ENCODE results near the gene OGDH. TPM values are rescaled to one million over a fixed set of nuclear protein-coding genes. Genes with fewer than 3 reads are reported as not detected.

Gene OGDH
- total RNA-seq, 2 experiments from 2014 or later: 78.6 to 85.6 TPM

GRCh38 chr7:44665531-44666213, 59.2 kb downstream of the OGDH start:
- ChIA-PET CTCF (interaction anchor here (1.1 kb wide), 1 partner anchor 10 kb away, joined by 5 read pairs; no protein-coding TSS in a partner anchor), POLR2A (interaction anchor here (1.4 kb wide), 1 partner anchor 9 kb away, joined by 6 read pairs; no protein-coding TSS in a partner anchor)
- H3K4me1 Mint-ChIP-seq (ENCODE audit: low read depth): no peaks in the 10 kb centered on the region
- DNase-seq (no peak), ATAC-seq (no peak)
- no peak overlapping the region for H3K4me3 Mint-ChIP-seq
- H3K27ac Mint-ChIP-seq: no peak overlapping the region
- intact Hi-C loops (cut with micrococcal nuclease): no loop called here
- peaks cover 37% of the 10 kb centered on the region for H3K36me3 Mint-ChIP-seq (ENCODE audit: low read depth)
- peaks cover 5% of the 10 kb centered on the region for H3K9me3 Mint-ChIP-seq
- no peaks in the 10 kb centered on the region for H3K27me3 Mint-ChIP-seq
- no peak for TF ChIP-seq CTCF (IDR thresholded peaks at IDR 0.05)

- Mint-ChIP-seq H3K27me3 (no peaks in the 10 kb centered on the region), H3K36me3 (ENCODE audit: low read depth) (peaks cover 34% of the 10 kb centered on the region), H3K27ac (no peak overlapping the region), H3K4me1 (ENCODE audit: low read depth) (no peaks in the 10 kb centered on the region), H3K4me3 (no peak overlapping the region), H3K9me3 (no peaks in the 10 kb centered on the region)
- intact Hi-C loops (cut with micrococcal nuclease): no loop called here
- ATAC-seq (no peak), DNase-seq (no peak)
- ChIA-PET POLR2A (interaction anchor here (1.4 kb wide), 1 partner anchor 10 kb away, joined by 6 read pairs; no protein-coding TSS in a partner anchor), CTCF (no interaction called here)
- no peak for TF ChIP-seq CTCF (IDR thresholded peaks at IDR 0.05)
These were observed 60.1 kb downstream of the OGDH start for GRCh38 chr7:44666566-44666965.

- TF ChIP-seq CTCF (IDR thresholded peaks at IDR 0.05): no peak
- no peak overlapping the region for H3K4me3 Mint-ChIP-seq
- CTCF ChIA-PET: no interaction called here
- ATAC-seq (no peak), DNase-seq (no peak)
- H3K9me3 Mint-ChIP-seq: no peaks in the 10 kb centered on the region
- H3K27ac Mint-ChIP-seq: no peak overlapping the region
- no peaks in the 10 kb centered on the region for H3K27me3 Mint-ChIP-seq
- no peaks in the 10 kb centered on the region for H3K4me1 Mint-ChIP-seq (ENCODE audit: low read depth)
- H3K36me3 Mint-ChIP-seq (ENCODE audit: low read depth): peaks cover 33% of the 10 kb centered on the region
- intact Hi-C loops (cut with micrococcal nuclease): no loop called here
- POLR2A ChIA-PET: no interaction called here
These were observed 60.8 kb downstream of the OGDH start for GRCh38 chr7:44667190-44667589.

- no peaks in the 10 kb centered on the region for H3K4me1 Mint-ChIP-seq (ENCODE audit: low read depth)
- CTCF ChIA-PET: no interaction called here
- H3K27ac Mint-ChIP-seq: no peak overlapping the region
These were observed 64.6 kb downstream of the OGDH start for GRCh38 chr7:44671069-44671468.

More at GRCh38 chr7:44671069-44671468, 64.6 kb downstream of the OGDH start:
- TF ChIP-seq CTCF (IDR thresholded peaks at IDR 0.05): no peak
- no peaks in the 10 kb centered on the region for H3K9me3 Mint-ChIP-seq
- DNase-seq (no peak), ATAC-seq (no peak)
- H3K36me3 Mint-ChIP-seq (ENCODE audit: low read depth): peaks cover 28% of the 10 kb centered on the region
- H3K4me3 Mint-ChIP-seq: no peak overlapping the region
- H3K27me3 Mint-ChIP-seq: no peaks in the 10 kb centered on the region
- POLR2A ChIA-PET: no interaction called here
- intact Hi-C loops (cut with micrococcal nuclease): no loop called here

Measured in activated CD8-positive, alpha-beta T cell treated with anti-CD3 and anti-CD28 coated beads for 36 hours (primary cell).